Adrenal gland (tissue), 5 donors: ENCODE data around the gene FAM200C.

ENCODE experiments used
- POLR2A ChIP-seq, 2 donors: fragments of 450-650 bp; IDR thresholded peaks; one replicate each; pipeline ENCODE4 v1.6.1; 2017; ENCODE audit warnings: antibody characterized with exemption in 2 of 2, mild to moderate bottlenecking in 2 of 2, moderate library complexity in 1 of 2
- TF ChIP-seq, protein P1 (sequence below), 6 experiments: fragments of 450-650 bp in 4 of 6; fragments of 200-600 bp in 2 of 6; sonication (generic) in 1 of 6; IDR thresholded peaks; 1 replicate in 5 of 6; 2 replicates in 1 of 6; pipeline versions ENCODE4 v1.5.1 to v1.8.0; 2016 to 2021; ENCODE audit warnings: antibody characterized with exemption in 6 of 6, mild to moderate bottlenecking in 2 of 6, moderate library complexity in 1 of 6
- donor health status: DM: no; HTN: no; CAD: no.

DNA sequence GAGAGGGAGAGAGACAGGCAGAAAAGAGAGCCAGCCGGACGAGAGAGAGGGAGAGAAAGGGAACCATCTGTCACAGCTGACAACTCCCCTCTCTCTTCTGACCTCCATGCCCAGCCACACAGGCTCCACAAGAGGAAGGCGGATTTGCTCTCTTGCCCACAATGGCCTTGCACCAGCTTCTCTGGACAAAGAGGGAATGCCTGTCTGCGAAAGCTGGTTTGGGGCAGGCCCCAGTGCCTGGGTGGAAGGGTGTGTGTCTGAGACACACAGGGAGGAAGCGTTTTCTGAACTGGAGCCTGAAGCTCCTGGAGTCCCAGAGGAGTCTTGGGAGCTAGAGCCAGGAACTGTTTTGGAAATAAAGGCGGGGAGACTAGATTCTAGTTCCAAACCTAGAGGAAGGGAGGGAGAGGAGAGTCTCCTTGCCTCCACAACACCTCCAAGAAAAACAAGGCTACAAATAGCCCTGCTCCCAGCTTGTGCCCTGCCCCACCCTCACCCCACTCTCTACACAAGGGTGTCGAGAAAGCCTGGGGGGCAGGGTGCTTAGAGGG, 41.9 kb downstream of the FAM200C start:
- no peak for TF ChIP-seq POLR2A (IDR thresholded peaks at IDR 0.05)
- TF ChIP-seq, protein P1, sequence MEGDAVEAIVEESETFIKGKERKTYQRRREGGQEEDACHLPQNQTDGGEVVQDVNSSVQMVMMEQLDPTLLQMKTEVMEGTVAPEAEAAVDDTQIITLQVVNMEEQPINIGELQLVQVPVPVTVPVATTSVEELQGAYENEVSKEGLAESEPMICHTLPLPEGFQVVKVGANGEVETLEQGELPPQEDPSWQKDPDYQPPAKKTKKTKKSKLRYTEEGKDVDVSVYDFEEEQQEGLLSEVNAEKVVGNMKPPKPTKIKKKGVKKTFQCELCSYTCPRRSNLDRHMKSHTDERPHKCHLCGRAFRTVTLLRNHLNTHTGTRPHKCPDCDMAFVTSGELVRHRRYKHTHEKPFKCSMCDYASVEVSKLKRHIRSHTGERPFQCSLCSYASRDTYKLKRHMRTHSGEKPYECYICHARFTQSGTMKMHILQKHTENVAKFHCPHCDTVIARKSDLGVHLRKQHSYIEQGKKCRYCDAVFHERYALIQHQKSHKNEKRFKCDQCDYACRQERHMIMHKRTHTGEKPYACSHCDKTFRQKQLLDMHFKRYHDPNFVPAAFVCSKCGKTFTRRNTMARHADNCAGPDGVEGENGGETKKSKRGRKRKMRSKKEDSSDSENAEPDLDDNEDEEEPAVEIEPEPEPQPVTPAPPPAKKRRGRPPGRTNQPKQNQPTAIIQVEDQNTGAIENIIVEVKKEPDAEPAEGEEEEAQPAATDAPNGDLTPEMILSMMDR (IDR thresholded peaks at IDR 0.05) = no peak
